Neural cell (in vitro differentiated cells): ENCODE measurements around the gene UQCRQ. TPM values are rescaled to one million over a fixed set of nuclear protein-coding genes. Genes with fewer than 3 reads are reported as not detected.

Experiments
- H2AFZ ChIP-seq: fragments of 200-600, 300-800 bp; sonication (generic), shearing (Covaris generic); 2 replicates; pipeline ENCODE4 v1.6.0; 2014; ENCODE audit warnings: low read depth, mild to moderate bottlenecking, antibody characterized with exemption, low read length, moderate library complexity
- H3F3A ChIP-seq: fragments of 200-600 bp; shearing (Covaris generic); 2 replicates; pipeline ENCODE4 v1.6.1; 2016; ENCODE audit warnings: mild to moderate bottlenecking, moderate library complexity, mixed read lengths, antibody characterized with exemption, low read length; ENCODE audit not compliant: insufficient read depth, poor library complexity, severe bottlenecking
- H3K27ac ChIP-seq: fragments of 200-600, 300-800 bp; sonication (generic), shearing (Covaris generic); 2 replicates; pipeline ENCODE4 v1.5.1; 2014; ENCODE audit warnings: mild to moderate bottlenecking, low read length, moderate library complexity
- H3K27me3 ChIP-seq: fragments of 300-800, 200-600 bp; sonication (generic), shearing (Covaris generic); 2 replicates; pipeline ENCODE4 v1.6.0; 2014; ENCODE audit warnings: mild to moderate bottlenecking, low read depth, low read length, moderate library complexity; ENCODE audit not compliant: insufficient read depth
- H3K36me3 ChIP-seq: fragments of 300-800, 200-600 bp; sonication (generic), shearing (Covaris generic); 2 replicates; pipeline ENCODE4 v1.5.1; 2014; ENCODE audit warnings: mild to moderate bottlenecking, antibody characterized with exemption, low read length, moderate library complexity; ENCODE audit not compliant: insufficient read depth
- H3K4me2 ChIP-seq: fragments of 300-800, 200-600 bp; sonication (generic), shearing (Covaris generic); 2 replicates; pipeline ENCODE4 v1.6.0; 2014; ENCODE audit warnings: mild to moderate bottlenecking, low read length
- H3K4me3 ChIP-seq: fragments of 300-800, 200-600 bp; sonication (generic), shearing (Covaris generic); 2 replicates; pipeline ENCODE4 v1.5.1; 2014; ENCODE audit warnings: mild to moderate bottlenecking, low read length, moderate library complexity
- H3K79me2 ChIP-seq: fragments of 200-600 bp; shearing (Covaris generic); replicated peaks from 2 replicates; pipeline ENCODE4 v1.6.0; 2014; ENCODE audit warnings: mild to moderate bottlenecking, low read length, moderate library complexity; ENCODE audit not compliant: insufficient read depth
- H3K9ac ChIP-seq: fragments of 300-800, 200-600 bp; sonication (generic), shearing (Covaris generic); 2 replicates; pipeline ENCODE4 v1.6.1; 2016; ENCODE audit warnings: mild to moderate bottlenecking, low read length, mixed read lengths
- H3K9me2 ChIP-seq: fragments of 200-600 bp; shearing (Covaris generic); 2 replicates; pipeline ENCODE4 v1.6.1; 2016; ENCODE audit warnings: mild to moderate bottlenecking, low read length, mixed read lengths; ENCODE audit not compliant: insufficient read depth
- H3K9me3 ChIP-seq: fragments of 200-600, 300-800 bp; sonication (generic), shearing (Covaris generic); 2 replicates; pipeline ENCODE4 v1.6.1; 2016; ENCODE audit warnings: mild to moderate bottlenecking, mixed run types, low read length, moderate library complexity, mixed read lengths
- H4K20me1 ChIP-seq: fragments of 200-600 bp; shearing (Covaris generic); 2 replicates; pipeline ENCODE4 v1.6.1; 2016; ENCODE audit warnings: mild to moderate bottlenecking, mixed run types; ENCODE audit not compliant: insufficient read depth
- CTCF ChIP-seq: fragments of 450-650 bp; IDR thresholded peaks from 2 replicates; pipeline ENCODE4 v1.5.1; 2014; ENCODE audit warnings: antibody characterized with exemption, mild to moderate bottlenecking, moderate library complexity; ENCODE audit not compliant: poor library complexity, severe bottlenecking
- EP300 ChIP-seq: fragments of 450-650 bp; conservative IDR thresholded peaks from 2 replicates; pipeline ENCODE4 v1.6.1; 2014; ENCODE audit warnings: antibody characterized with exemption, mild to moderate bottlenecking, moderate library complexity; ENCODE audit not compliant: poor library complexity, severe bottlenecking
- EZH2 ChIP-seq: fragments of 200-600, 300-800 bp; shearing (Covaris generic), sonication (generic); IDR thresholded peaks from 2 replicates; pipeline ENCODE4 v1.6.1; 2014; ENCODE audit warnings: antibody characterized with exemption, low read length, borderline replicate concordance, mild to moderate bottlenecking; ENCODE audit not compliant: insufficient read depth, poor library complexity, severe bottlenecking
- MXI1 ChIP-seq: fragments of 450-650 bp; conservative IDR thresholded peaks from 2 replicates; pipeline ENCODE4 v1.6.1; 2014; ENCODE audit warnings: antibody characterized with exemption, mild to moderate bottlenecking; ENCODE audit not compliant: poor library complexity, severe bottlenecking
- POLR2AphosphoS5 ChIP-seq: IDR thresholded peaks from 2 replicates; pipeline ENCODE4 v1.6.1; 2012
- RAD21 ChIP-seq: fragments of 450-650 bp; conservative IDR thresholded peaks from 2 replicates; pipeline ENCODE4 v1.6.1; 2014; ENCODE audit warnings: antibody characterized with exemption, mild to moderate bottlenecking, moderate library complexity
- REST ChIP-seq: IDR thresholded peaks from 2 replicates; pipeline ENCODE4 v1.6.1; 2012; ENCODE audit warnings: borderline replicate concordance
- SMC3 ChIP-seq: fragments of 450-650 bp; conservative IDR thresholded peaks from 2 replicates; pipeline ENCODE4 v1.6.1; 2014; ENCODE audit warnings: antibody characterized with exemption, mild to moderate bottlenecking, moderate library complexity; ENCODE audit not compliant: poor library complexity
- TAF1 ChIP-seq: IDR thresholded peaks from 2 replicates; pipeline ENCODE4 v1.6.1; 2012; ENCODE audit warnings: low read depth
- polyA plus RNA-seq: library from polyadenylated mRNA; depleted of rRNA; stranded (reverse); fragments of >200 nt; gene quantifications from 2 replicates; pipeline ENCODE4 v1.2.3, GENCODE V29; 2014

UQCRQ gene
- polyA plus RNA-seq, 1 donor from 2014 or later = 444 TPM

GRCh38 chr5:132821350-132821749, 45.1 kb upstream of the UQCRQ start:
- Histone ChIP-seq H3K4me2 (no peak overlapping the region), H2AFZ (no peak overlapping the region), H3K9ac (no peak overlapping the region), H3K36me3 (no peaks in the 10 kb centered on the region), H3K27me3 (peaks cover 34% of the 10 kb centered on the region), H3K27ac (no peak overlapping the region), H3K9me2 (no peaks in the 10 kb centered on the region), H3F3A (no peaks in the 10 kb centered on the region), H3K4me3 (no peak overlapping the region), H3K9me3 (no peaks in the 10 kb centered on the region), H4K20me1 (no peaks in the 10 kb centered on the region), H3K79me2 (no peaks in the 10 kb centered on the region)
- no peak for TF ChIP-seq EZH2
- no peak for TF ChIP-seq MXI1
- no peak for TF ChIP-seq CTCF
- TF ChIP-seq REST = no peak
- TF ChIP-seq POLR2AphosphoS5 = no peak
- no peak for TF ChIP-seq TAF1

- Histone ChIP-seq H3K36me3 (no peaks in the 10 kb centered on the region), H3K4me2 (no peak overlapping the region), H3K27me3 (peaks cover 38% of the 10 kb centered on the region), H3K79me2 (no peaks in the 10 kb centered on the region), H3K9ac (no peak overlapping the region), H3K9me2 (no peaks in the 10 kb centered on the region), H3F3A (no peaks in the 10 kb centered on the region), H3K27ac (no peak overlapping the region), H3K4me3 (no peak overlapping the region), H2AFZ (no peak overlapping the region), H3K9me3 (no peaks in the 10 kb centered on the region), H4K20me1 (no peaks in the 10 kb centered on the region)
- TF ChIP-seq MXI1 = no peak
- no peak for TF ChIP-seq SMC3
- TF ChIP-seq TAF1 = no peak
- TF ChIP-seq POLR2AphosphoS5 = no peak
- TF ChIP-seq EP300 = no peak
- no peak for TF ChIP-seq RAD21
- TF ChIP-seq CTCF = no peak
- no peak for TF ChIP-seq REST
- no peak for TF ChIP-seq EZH2
Measured at GRCh38 chr5:132821791-132822190, 44.7 kb upstream of the UQCRQ start.
